HepG2 (cell line): ENCODE measurements around the gene TGM1. TPM values are rescaled to one million over a fixed set of nuclear protein-coding genes. Genes with fewer than 3 reads are reported as not detected.

Experiments used
- ATAC-seq: fragments of 200-7000 bp; cut with Tn5 transposase; 3 replicates; pipeline ENCODE4 v1.9.1; 2020; ENCODE audit warnings: mild to moderate bottlenecking, moderate library complexity
- BruUV-seq: library from RNA; stranded (reverse); fragments of 400-500 nt; replicated peaks from 2 replicates; lab custom pipeline; 2021; lab: Mats Ljungman, UMichigan
- CTCF ChIA-PET: fragments of 300-600 bp; formaldehyde crosslinking; extraction: SDS; loops from one replicate; lab custom pipeline; 2021; ENCODE audit warnings: low total read pairs, inconsistent platforms, low intra/inter-chr PET ratio; lab: Yijun Ruan, JAX
- POLR2A ChIA-PET: fragments of 350-600 bp; sonication (Branson Sonifier 250); formaldehyde crosslinking; loops from one replicate; lab custom pipeline; 2020; ENCODE audit warnings: antibody characterized with exemption, inconsistent platforms; lab: Yijun Ruan, JAX
- DNase-seq: peaks from one replicate; pipeline ENCODE4 v3.0.0-alpha.2; 2015; ENCODE audit warnings: low spot score
- FAIRE-seq: peaks from 3 replicates; lab custom pipeline; 2011; peaks lifted over from hg19 to GRCh38; lab: Jason Lieb, UNC
- H2AFZ ChIP-seq: one replicate; pipeline ENCODE4 v1.6.1; 2011; ENCODE audit warnings: low read length, inconsistent platforms
- H3K27ac ChIP-seq: fragments of 300-600 bp; 3 replicates; pipeline ENCODE4 v1.8.0; 2011; ENCODE audit warnings: mixed run types, mild to moderate bottlenecking, mixed read lengths, low read length, inconsistent platforms; ENCODE audit not compliant: insufficient read depth; ENCODE audit errors: extremely low read length
- H3K27me3 ChIP-seq, 2 experiments: fragments of 200-600 bp in 1 of 2; 2 replicates in 1 of 2; 3 replicates in 1 of 2; pipeline versions ENCODE4 v1.6.0 to v1.8.0; 2011; ENCODE audit warnings: low read length in 2 of 2, mild to moderate bottlenecking in 2 of 2, moderate library complexity in 2 of 2, inconsistent platforms in 1 of 2; ENCODE audit not compliant: insufficient read depth in 2 of 2, control insufficient read depth in 1 of 2
- H3K36me3 ChIP-seq, 2 experiments: fragments of 200-600 bp in 1 of 2; replicated peaks in 1 of 2; 2 replicates in 1 of 2; 3 replicates in 1 of 2; pipeline versions ENCODE4 v1.5.1 to v1.8.0; 2011; ENCODE audit warnings: low read length in 2 of 2, inconsistent platforms in 1 of 2; ENCODE audit not compliant: insufficient read depth in 2 of 2, control insufficient read depth in 1 of 2
- H3K4me1 ChIP-seq: 2 replicates; pipeline ENCODE4 v1.5.1; 2012; ENCODE audit warnings: low read length, inconsistent platforms; ENCODE audit not compliant: insufficient read depth
- H3K4me2 ChIP-seq: 2 replicates; pipeline ENCODE4 v1.6.0; 2011; ENCODE audit warnings: low read depth, low read length, inconsistent platforms
- H3K4me3 ChIP-seq, 3 experiments: fragments of 200-600 bp in 1 of 3; sonication (generic), shearing (Covaris generic) in 1 of 3; replicated peaks in 1 of 3; 2 replicates each; pipeline ENCODE4 v1.5.1; 2011 to 2016; ENCODE audit warnings: low read length in 3 of 3, inconsistent platforms in 2 of 3, low read depth in 2 of 3, mild to moderate bottlenecking in 2 of 3, control low read depth in 1 of 3, mixed read lengths in 1 of 3; ENCODE audit not compliant: insufficient read depth in 1 of 3
- H3K79me2 ChIP-seq: one replicate; pipeline ENCODE4 v1.6.1; 2011; ENCODE audit warnings: low read length, inconsistent platforms; ENCODE audit not compliant: insufficient read depth
- H3K9ac ChIP-seq: 2 replicates; pipeline ENCODE4 v1.6.0; 2011; ENCODE audit warnings: mild to moderate bottlenecking, low read depth, low read length, inconsistent platforms; ENCODE audit not compliant: insufficient read depth
- H3K9me3 ChIP-seq: 2 replicates; pipeline ENCODE4 v1.5.1; 2012; ENCODE audit warnings: mild to moderate bottlenecking, low read length
- H4K20me1 ChIP-seq: 2 replicates; pipeline ENCODE4 v1.6.0; 2011; ENCODE audit warnings: inconsistent platforms, mild to moderate bottlenecking, low read length, moderate library complexity; ENCODE audit not compliant: insufficient read depth
- AGO2 ChIP-seq: fragments of 200-400 bp; formaldehyde crosslinking; optimal IDR thresholded peaks from 2 replicates; pipeline ENCODE3; 2017; ENCODE audit warnings: mild to moderate bottlenecking, low read depth, low read length, moderate library complexity
- DNMT1 ChIP-seq: sonication (generic); formaldehyde crosslinking; IDR thresholded peaks from 2 replicates; pipeline ENCODE4 v1.5.1; 2020; ENCODE audit warnings: mild to moderate bottlenecking, missing genetic modification reagents
- MYNN ChIP-seq: sonication (generic); formaldehyde crosslinking; IDR thresholded peaks from 2 replicates; pipeline ENCODE4 v1.4.0; 2020; ENCODE audit warnings: mild to moderate bottlenecking, low read depth, missing genetic modification reagents
- NFKBIZ ChIP-seq: IDR thresholded peaks from 2 replicates; pipeline ENCODE4 v1.6.1; 2018; ENCODE audit warnings: missing genetic modification reagents, missing compliant biosample characterization
- NRL ChIP-seq: sonication (generic); formaldehyde crosslinking; IDR thresholded peaks from 2 replicates; pipeline ENCODE4 v1.5.0; 2020; ENCODE audit warnings: missing genetic modification reagents, mild to moderate bottlenecking, moderate library complexity, borderline replicate concordance
- RBFOX2 ChIP-seq: fragments of 200-400 bp; formaldehyde crosslinking; IDR thresholded peaks from 2 replicates; pipeline ENCODE4 v1.6.1; 2017; ENCODE audit warnings: low read depth, mild to moderate bottlenecking, low read length
- SETDB1 ChIP-seq: sonication (generic); formaldehyde crosslinking; IDR thresholded peaks from 2 replicates; pipeline ENCODE4 v1.5.1; 2020; ENCODE audit warnings: missing genetic modification reagents, mild to moderate bottlenecking, borderline replicate concordance
- ZFYVE20 ChIP-seq: sonication (generic); formaldehyde crosslinking; IDR thresholded peaks from 2 replicates; pipeline ENCODE4 v1.8.0; 2023; ENCODE audit warnings: low read depth, mild to moderate bottlenecking, moderate library complexity, missing genetic modification reagents, borderline replicate concordance
- ZNF207 ChIP-seq: fragments of 450-650 bp; IDR thresholded peaks from 2 replicates; pipeline ENCODE4 v1.6.1; 2016; ENCODE audit warnings: antibody characterized with exemption, borderline replicate concordance
- ZNF343 ChIP-seq: sonication (generic); formaldehyde crosslinking; IDR thresholded peaks from 2 replicates; pipeline ENCODE4 v1.4.0; 2020; ENCODE audit warnings: mild to moderate bottlenecking, missing genetic modification reagents
- ZNF574 ChIP-seq: sonication (generic); formaldehyde crosslinking; IDR thresholded peaks from 2 replicates; pipeline ENCODE4 v1.4.0; 2020; ENCODE audit warnings: missing genetic modification reagents
- ZNF776 ChIP-seq: sonication (generic); formaldehyde crosslinking; IDR thresholded peaks from 2 replicates; pipeline ENCODE4 v1.4.0; 2020; ENCODE audit warnings: mild to moderate bottlenecking, missing genetic modification reagents
- WGBS: methylation state at CpG from one replicate; pipeline ENCODE4 v1.1.6; 2017; ENCODE audit warnings: low lambda C conversion rate; 5-methylcytosine and 5-hydroxymethylcytosine counted together
- in situ Hi-C: cut with HindIII; loops from 2 replicates; pipeline ENCODE4 v1.10.0; 2017; ENCODE audit warnings: low pct_unique_long_range_greater_than_20kb; ENCODE audit not compliant: extremely low pct_ligation_motif_present
- intact Hi-C: fragments of 100-400 bp; cut with micrococcal nuclease; formaldehyde crosslinking; loops from one replicate; pipeline ENCODE4 v1.10.0; 2022; ENCODE audit not compliant: unreplicated experiment
- polyA plus RNA-seq, 8 experiments: library from polyadenylated mRNA; depleted of rRNA in 3 of 8; stranded (reverse) in 7 of 8; unstranded in 1 of 8; fragments of >200 nt; fragmentation: Illumina TruSeq in 4 of 8; extraction: Trizol in 4 of 8; gene quantifications; 2 replicates each; pipeline versions ENCODE4 v1.2.1 to v1.2.3, GENCODE V29; 2011 to 2016; ENCODE audit warnings: low read depth in 4 of 8, missing spikeins in 1 of 8, mixed read lengths in 1 of 8; ENCODE audit not compliant: insufficient read depth in 1 of 8
- total RNA-seq, 5 experiments: library from RNA; depleted of rRNA; stranded (reverse); fragments of >200 nt; fragmentation: Illumina TruSeq; extraction: Trizol; gene quantifications; 2 replicates each; pipeline ENCODE4 v1.2.3, GENCODE V29; 2016; ENCODE audit warnings: low read depth in 1 of 5
- TF ChIP-seq, protein P1 (sequence below): sonication (generic); formaldehyde crosslinking; IDR thresholded peaks from 2 replicates; pipeline ENCODE4 v1.4.0; 2020; ENCODE audit warnings: mild to moderate bottlenecking, missing genetic modification reagents

Gene TGM1
- total and polyA plus RNA-seq, 2 of the 13 experiments (the other 11 are each of a cell fraction or from before 2014, with no cell fraction given): 3.2 to 10.6 TPM

- no TSS peak for BruUV-seq
- Histone ChIP-seq H3K9ac (peak overlapping the region; percentile 5; the same call in 1 of the 2 replicates), H2AFZ (no peak overlapping the region), H3K36me3 (peaks cover 19 to 33% of the 10 kb centered on the region in 2 experiments; a peak in 4 of 5 replicates), H3K27me3 (no peaks in the 10 kb centered on the region), H3K4me1 (peaks cover 13% of the 10 kb centered on the region), H3K79me2 (no peaks in the 10 kb centered on the region), H3K9me3 (no peaks in the 10 kb centered on the region), H4K20me1 (no peaks in the 10 kb centered on the region), H3K4me2 (no peak overlapping the region), H3K27ac (no peak overlapping the region)
- intact Hi-C loops: no loop called here
- ChIA-PET POLR2A (interaction anchor here (1.6 to 16.5 kb wide), 3 partner anchors 12 to 44 kb away, joined by 7 to 435 read pairs (median 23); partner anchors contain the start of genes CIDEB and TINF2), CTCF (no interaction called here)
- ATAC-seq: no peak
- DNase-seq: no peak
- in situ Hi-C loops: no loop called here
- WGBS: 87% methylated on average over 6 of the region's 6 CpGs
- peak; percentile 4; the same call in 1 of the 2 replicates for TF ChIP-seq RBFOX2
- TF ChIP-seq SETDB1 (CRISPR knock-in tag): no peak
- no peak for TF ChIP-seq MYNN
- TF ChIP-seq ZFYVE20 (CRISPR knock-in tag): no peak
- TF ChIP-seq ZNF343 (CRISPR knock-in tag): 0 out of 2 replicates have a peak, but pooled peaks have one; percentile 39
- no peak for TF ChIP-seq ZNF776 (CRISPR knock-in tag)
- no peak for TF ChIP-seq NFKBIZ (CRISPR knock-in tag)
- TF ChIP-seq, all 625 proteins: peak for 2
- no peak for FAIRE-seq
- H3K4me3 ChIP-seq: no peak overlapping the region
Measured at GRCh38 chr14:24263848-24264247, 871 bp upstream of the TGM1 start.

GRCh38 chr14:24261969-24262327, 1.0 kb downstream of the TGM1 start:
- peaks cover 16% of the 10 kb centered on the region for H3K4me1 ChIP-seq
- WGBS: 89% methylated on average over 19 of the region's 19 CpGs
- H3K27ac ChIP-seq: no peak overlapping the region
- H2AFZ ChIP-seq: no peak overlapping the region
- H3K9ac ChIP-seq: no peak overlapping the region
- no peaks in the 10 kb centered on the region for H4K20me1 ChIP-seq
- H3K9me3 ChIP-seq: no peaks in the 10 kb centered on the region
- no peak for DNase-seq
- H3K36me3 ChIP-seq: peaks cover 9 to 19% of the 10 kb centered on the region in 2 experiments; a peak in 4 of 5 replicates
- FAIRE-seq: no peak
- H3K4me3 ChIP-seq: no peak overlapping the region
- intact Hi-C loops: no loop called here
- ChIA-PET CTCF (no interaction called here), POLR2A (interaction anchor here (0.8 to 16.5 kb wide), 5 partner anchors 8 to 170 kb away, joined by 3 to 435 read pairs (median 8); partner anchors contain the start of genes DHRS1, NOP9, RABGGTA and TINF2)
- no peaks in the 10 kb centered on the region for H3K79me2 ChIP-seq
- in situ Hi-C loops: no loop called here
- no peaks in the 10 kb centered on the region for H3K27me3 ChIP-seq
- no TSS peak for BruUV-seq
- ATAC-seq: no peak
- TF ChIP-seq ZNF207 (no peak), ZNF574 (CRISPR knock-in tag) (no peak), DNMT1 (CRISPR knock-in tag) (no peak), NRL (CRISPR knock-in tag) (0 out of 2 replicates have a peak, but pooled peaks have one; percentile 2), AGO2 (peak; percentile 22)
- TF ChIP-seq, protein P1, sequence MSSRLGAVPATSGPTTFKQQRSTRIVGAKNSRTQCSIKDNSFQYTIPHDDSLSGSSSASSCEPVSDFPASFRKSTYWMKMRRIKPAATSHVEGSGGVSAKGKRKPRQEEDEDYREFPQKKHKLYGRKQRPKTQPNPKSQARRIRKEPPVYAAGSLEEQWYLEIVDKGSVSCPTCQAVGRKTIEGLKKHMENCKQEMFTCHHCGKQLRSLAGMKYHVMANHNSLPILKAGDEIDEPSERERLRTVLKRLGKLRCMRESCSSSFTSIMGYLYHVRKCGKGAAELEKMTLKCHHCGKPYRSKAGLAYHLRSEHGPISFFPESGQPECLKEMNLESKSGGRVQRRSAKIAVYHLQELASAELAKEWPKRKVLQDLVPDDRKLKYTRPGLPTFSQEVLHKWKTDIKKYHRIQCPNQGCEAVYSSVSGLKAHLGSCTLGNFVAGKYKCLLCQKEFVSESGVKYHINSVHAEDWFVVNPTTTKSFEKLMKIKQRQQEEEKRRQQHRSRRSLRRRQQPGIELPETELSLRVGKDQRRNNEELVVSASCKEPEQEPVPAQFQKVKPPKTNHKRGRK: no peak
- H3K4me2 ChIP-seq: no peak overlapping the region
